ENCODE results near the gene DHX32. TPM values are rescaled to one million over a fixed set of nuclear protein-coding genes. Genes with fewer than 3 reads are reported as not detected.

DHX32 gene
- total RNA-seq, 2 experiments from 2014 or later: 0.22 to 0.27 TPM

DNA sequence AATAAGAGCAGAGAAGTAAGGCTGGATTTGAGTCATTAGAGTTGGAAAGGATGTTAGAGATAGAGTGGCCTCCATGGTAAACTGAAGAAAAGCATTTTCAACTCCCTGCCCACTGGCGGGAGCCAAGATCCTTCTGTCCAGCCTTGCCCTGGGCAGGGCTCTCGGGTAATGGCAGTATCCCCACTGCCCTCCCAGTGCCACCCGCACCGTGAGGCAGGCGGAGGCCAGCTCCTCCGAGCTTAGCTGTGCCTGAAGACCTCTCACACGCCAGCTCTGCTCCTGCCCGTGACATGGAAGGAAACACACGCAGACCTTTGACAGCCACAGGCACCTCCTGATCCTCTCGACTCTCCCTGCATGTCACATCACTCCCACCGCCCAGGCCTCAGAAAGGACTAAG, 35.5 kb downstream of the DHX32 start:
- POLR2A ChIA-PET: interaction anchor here (0.6 to 1.2 kb wide), 2 partner anchors 10 to 52 kb away, joined by 5 to 6 read pairs; no protein-coding TSS in a partner anchor
- Histone ChIP-seq H4K20me1 (ENCODE audit: insufficient read depth, low read length) (no peaks in the 10 kb centered on the region), H3K27ac (ENCODE audit: low read depth, low read length, poor library complexity, severe bottlenecking) (no peak overlapping the region), H2AFZ (ENCODE audit: low read length) (no peak overlapping the region), H3K9me3 (ENCODE audit: low read length) (no peaks in the 10 kb centered on the region), H3K36me3 (ENCODE audit: insufficient read depth, low read length) (peaks cover 21% of the 10 kb centered on the region), H3K4me1 (ENCODE audit: insufficient read depth, low read length, poor library complexity, severe bottlenecking) (no peaks in the 10 kb centered on the region), H3K9me2 (ENCODE audit: insufficient read depth, low read length) (no peaks in the 10 kb centered on the region), H3K4me3 (ENCODE audit: low read depth, low read length, poor library complexity, severe bottlenecking) (no peak overlapping the region), H3K4me2 (ENCODE audit: low read length) (no peak overlapping the region), H3K79me2 (ENCODE audit: insufficient read depth, low read depth, low read length) (no peaks in the 10 kb centered on the region)
- CTCF ChIA-PET (ENCODE audit: unreplicated experiment): no interaction called here
- TF ChIP-seq CTCF (conservative IDR thresholded peaks at IDR 0.05; ENCODE audit: low read length) (no peak), EZH2phosphoT487 (IDR thresholded peaks at IDR 0.05; ENCODE audit: borderline replicate concordance, low read depth, low read length) (no peak)
- intact Hi-C loops (cut with micrococcal nuclease; ENCODE audit: unreplicated experiment): no loop called here
- DNase-seq (ENCODE audit: low spot score): no peak
- BruUV-seq (replicated peaks): no TSS peak

DNA sequence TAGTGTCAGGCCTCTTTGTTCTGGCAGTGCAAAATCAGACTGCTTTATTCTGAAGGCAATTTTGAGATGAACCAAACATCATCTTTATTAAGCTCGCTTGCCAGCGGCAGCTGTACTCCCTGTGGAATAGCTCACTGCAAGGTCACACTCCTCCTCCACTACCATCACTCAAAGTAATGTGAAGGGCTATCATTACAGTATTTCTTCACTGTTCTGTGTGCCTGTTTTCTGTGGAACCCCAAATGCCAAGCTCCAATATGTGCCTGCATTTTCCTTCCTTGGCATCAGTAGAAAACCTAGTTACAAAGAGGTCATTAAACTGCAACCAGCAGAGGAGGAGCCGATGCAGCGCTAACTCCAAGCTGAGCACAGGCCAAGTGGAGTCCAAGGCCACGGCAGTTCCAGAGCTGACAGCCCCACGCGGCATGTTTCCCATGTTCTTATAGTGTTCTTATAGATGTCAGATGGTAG, 36.3 kb downstream of the DHX32 start:
- CTCF ChIA-PET (ENCODE audit: unreplicated experiment): no interaction called here
- BruUV-seq (replicated peaks): no TSS peak
- TF ChIP-seq EZH2phosphoT487 (IDR thresholded peaks at IDR 0.05; ENCODE audit: borderline replicate concordance, low read depth, low read length) (no peak), CTCF (conservative IDR thresholded peaks at IDR 0.05; ENCODE audit: low read length) (no peak)
- no peak overlapping the region for H3K4me2 ChIP-seq (ENCODE audit: low read length)
- DNase-seq (ENCODE audit: low spot score): no peak
- no peaks in the 10 kb centered on the region for H3K9me2 ChIP-seq (ENCODE audit: insufficient read depth, low read length)
- no peak overlapping the region for H3K4me3 ChIP-seq (ENCODE audit: low read depth, low read length, poor library complexity, severe bottlenecking)
- POLR2A ChIA-PET: interaction anchor here (1.1 kb wide), 1 partner anchor 88 kb away, joined by 3 read pairs; no protein-coding TSS in a partner anchor
- H3K9me3 ChIP-seq (ENCODE audit: low read length): no peaks in the 10 kb centered on the region
- H3K36me3 ChIP-seq (ENCODE audit: insufficient read depth, low read length): peaks cover 29% of the 10 kb centered on the region
- H4K20me1 ChIP-seq (ENCODE audit: insufficient read depth, low read length): no peaks in the 10 kb centered on the region
- H2AFZ ChIP-seq (ENCODE audit: low read length): no peak overlapping the region
- H3K79me2 ChIP-seq (ENCODE audit: insufficient read depth, low read depth, low read length): no peaks in the 10 kb centered on the region
- no peak overlapping the region for H3K27ac ChIP-seq (ENCODE audit: low read depth, low read length, poor library complexity, severe bottlenecking)
- no peaks in the 10 kb centered on the region for H3K4me1 ChIP-seq (ENCODE audit: insufficient read depth, low read length, poor library complexity, severe bottlenecking)
- intact Hi-C loops (cut with micrococcal nuclease; ENCODE audit: unreplicated experiment): no loop called here

- H2AFZ ChIP-seq (ENCODE audit: low read length): no peak overlapping the region
- H3K4me3 ChIP-seq (ENCODE audit: low read depth, low read length, poor library complexity, severe bottlenecking): no peak overlapping the region
- intact Hi-C loops (cut with micrococcal nuclease; ENCODE audit: unreplicated experiment): no loop called here
- ChIA-PET CTCF (ENCODE audit: unreplicated experiment) (no interaction called here), POLR2A (interaction anchor here (0.6 to 1.5 kb wide), 3 partner anchors 11 to 72 kb away, joined by 3 to 5 read pairs (median 3); no protein-coding TSS in a partner anchor)
- no peaks in the 10 kb centered on the region for H3K9me3 ChIP-seq (ENCODE audit: low read length)
- no peak overlapping the region for H3K27ac ChIP-seq (ENCODE audit: low read depth, low read length, poor library complexity, severe bottlenecking)
- DNase-seq (ENCODE audit: low spot score): no peak
- H4K20me1 ChIP-seq (ENCODE audit: insufficient read depth, low read length): no peaks in the 10 kb centered on the region
- peaks cover 39% of the 10 kb centered on the region for H3K36me3 ChIP-seq (ENCODE audit: insufficient read depth, low read length)
- no TSS peak for BruUV-seq (replicated peaks)
- H3K4me1 ChIP-seq (ENCODE audit: insufficient read depth, low read length, poor library complexity, severe bottlenecking): no peaks in the 10 kb centered on the region
- H3K79me2 ChIP-seq (ENCODE audit: insufficient read depth, low read depth, low read length): no peaks in the 10 kb centered on the region
- no peaks in the 10 kb centered on the region for H3K9me2 ChIP-seq (ENCODE audit: insufficient read depth, low read length)
- no peak overlapping the region for H3K4me2 ChIP-seq (ENCODE audit: low read length)
- no peak for TF ChIP-seq EZH2phosphoT487 (IDR thresholded peaks at IDR 0.05; ENCODE audit: borderline replicate concordance, low read depth, low read length)
- no peak for TF ChIP-seq CTCF (conservative IDR thresholded peaks at IDR 0.05; ENCODE audit: low read length)
These were observed 37.3 kb downstream of the DHX32 start for GRCh38 chr10:125843603-125844329.

Measured in OCI-LY7 (cell line).